GM18868 (cell line): Measurements from ENCODE around the gene CBX2.

Experiments used
- ATAC-seq: cut with Tn5 transposase; IDR thresholded peaks from one replicate; pipeline ENCODE4 v1.9.1; 2021; ENCODE audit warnings: mild to moderate bottlenecking, moderate library complexity; ENCODE audit not compliant: unreplicated experiment

CBX2 gene

DNA sequence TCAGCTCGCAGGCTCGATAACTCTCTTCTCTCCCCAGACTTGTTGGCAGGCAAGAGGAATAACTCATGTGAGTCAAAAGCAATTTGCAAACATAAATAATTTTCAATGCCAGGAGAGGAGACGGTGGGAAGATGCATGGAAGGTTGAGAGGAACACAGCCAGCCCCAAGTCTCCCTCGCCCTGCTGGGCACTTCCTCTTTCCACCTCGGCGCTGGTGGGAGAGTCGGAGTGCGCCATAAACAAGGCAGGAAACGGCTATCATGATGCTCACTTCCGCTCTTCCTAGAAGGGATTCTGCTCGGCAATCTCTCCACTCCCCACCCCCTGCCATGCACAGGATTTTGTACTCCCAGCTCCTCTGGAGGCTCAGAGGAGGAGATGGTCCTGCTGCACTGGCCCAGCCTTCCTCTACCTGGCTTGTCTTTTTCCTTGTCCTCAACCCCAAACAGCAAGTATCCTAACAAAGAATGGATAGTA is 48.3 kb downstream of the CBX2 start:
- ATAC-seq, result no peak

DNA sequence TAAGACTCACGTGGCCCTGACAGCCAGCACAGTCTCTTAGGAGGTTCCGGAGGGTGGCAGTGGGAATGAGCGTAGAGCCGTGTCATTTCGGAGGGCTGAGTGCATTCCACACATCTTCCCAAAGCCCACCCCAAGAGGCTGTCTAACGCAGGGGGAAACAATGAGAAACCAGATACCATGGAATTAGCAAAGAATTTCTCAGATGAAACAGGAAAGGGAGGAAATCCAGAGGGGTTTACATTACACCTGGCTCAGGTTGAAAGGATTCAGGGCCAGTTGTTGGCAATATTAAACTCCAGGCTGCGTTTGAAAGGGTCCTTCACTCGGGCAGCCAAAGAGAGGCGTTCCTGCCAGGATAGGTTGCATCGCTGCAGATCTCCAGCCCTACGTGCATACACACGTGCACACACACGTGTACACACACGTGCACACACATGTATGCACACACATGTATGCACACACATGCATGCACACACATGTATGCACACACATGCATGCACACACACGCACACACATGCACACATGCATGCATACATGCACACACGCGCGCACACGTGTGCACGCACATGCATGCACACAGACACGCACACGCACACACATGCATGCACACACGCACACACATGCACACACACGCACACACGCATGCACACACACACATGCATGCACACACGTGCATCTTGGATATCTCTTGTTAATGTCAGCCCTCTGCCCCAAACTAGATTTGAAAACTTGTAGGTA is 49.1 kb downstream of the CBX2 start:
- ATAC-seq, result no peak

DNA sequence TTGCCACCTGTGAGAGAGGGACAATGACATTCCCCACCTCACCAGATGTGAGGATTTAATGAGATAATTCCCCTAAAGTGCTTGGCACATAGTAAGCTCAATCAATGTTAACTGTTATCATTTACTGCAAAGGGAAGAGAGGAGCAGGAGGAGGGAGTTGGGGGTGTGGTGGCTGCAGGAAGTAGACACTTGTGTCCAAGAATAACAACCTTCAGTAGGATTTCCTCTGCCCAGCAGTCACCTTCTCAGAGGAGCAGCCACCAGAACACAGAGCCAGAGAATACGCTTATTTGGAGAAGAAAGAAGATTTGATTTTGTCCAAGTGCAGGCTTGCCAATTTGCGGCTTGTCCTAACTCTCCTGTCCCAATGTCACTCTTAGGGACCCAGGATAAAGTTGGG is 51.1 kb downstream of the CBX2 start:
- no peak for ATAC-seq

DNA sequence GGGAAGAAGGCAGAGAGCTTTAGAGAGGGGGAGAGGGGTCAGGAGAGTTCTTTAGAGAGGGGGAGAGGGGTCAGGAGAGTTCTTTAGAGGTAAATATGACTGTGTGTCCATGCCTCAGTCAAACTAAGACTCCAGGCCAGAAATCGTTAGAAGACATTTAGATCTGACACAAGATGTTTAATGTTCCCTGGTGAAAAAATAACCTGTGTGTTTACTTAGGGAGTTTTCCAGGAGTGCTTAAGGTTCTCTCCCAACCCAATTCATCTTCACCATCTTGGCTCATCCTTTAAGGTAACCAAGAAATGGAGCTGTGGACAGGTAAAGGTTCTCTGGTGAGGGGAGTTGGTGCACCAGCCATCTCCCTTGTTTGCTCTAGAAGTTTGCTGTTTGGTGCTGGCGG is 51.5 kb downstream of the CBX2 start:
- no peak for ATAC-seq

GRCh38 chr17:79830303-79830702 is 52.4 kb downstream of the CBX2 start:
- ATAC-seq, result no peak

- ATAC-seq, result no peak
Measured at GRCh38 chr17:79830763-79831264, 52.9 kb downstream of the CBX2 start.

DNA sequence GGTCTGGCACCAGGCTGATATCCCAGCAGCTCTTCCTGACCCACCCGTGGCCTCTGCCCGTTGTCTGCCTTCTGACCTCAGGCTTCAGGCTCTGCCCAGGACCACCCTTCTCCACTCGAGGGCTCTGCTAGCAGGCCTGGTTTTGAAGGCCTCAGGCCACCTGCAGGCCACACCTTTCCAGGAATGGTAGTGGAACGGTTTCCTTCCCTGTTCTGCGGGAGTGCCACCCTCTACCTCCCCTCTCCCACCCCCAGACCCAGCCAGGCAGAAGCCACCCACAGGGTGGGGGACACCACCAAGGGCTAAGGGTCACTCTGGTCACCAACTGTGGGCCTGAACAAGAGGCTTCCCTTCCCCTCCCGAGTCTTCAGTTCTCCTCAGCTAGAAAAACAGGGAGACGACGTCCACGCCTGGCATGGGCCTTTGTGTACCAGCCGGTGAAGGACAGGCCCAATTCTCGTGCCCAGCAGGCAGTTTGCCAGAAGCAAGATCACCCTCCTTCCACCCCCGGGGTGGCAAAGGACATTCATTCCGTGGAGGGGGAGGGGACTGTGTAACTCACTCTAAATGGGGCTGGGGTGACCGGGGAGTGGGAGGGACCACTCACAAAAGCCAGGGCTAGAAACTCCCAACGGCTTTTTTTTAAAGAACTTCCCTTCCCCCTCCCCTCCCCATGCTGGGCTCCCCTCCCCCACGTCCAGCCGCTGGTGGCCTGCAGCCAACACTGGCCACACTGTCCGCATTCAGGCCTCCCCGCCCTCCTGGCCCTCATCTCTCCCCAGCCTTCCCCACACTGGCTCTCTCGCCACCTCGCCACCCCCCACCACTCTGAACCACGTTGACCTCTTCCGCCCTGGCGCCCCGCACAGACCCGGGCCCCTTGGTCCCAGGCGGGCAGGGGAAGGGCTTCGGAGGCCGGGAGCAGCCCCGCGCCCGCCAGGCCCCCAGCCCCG is 53.6 kb downstream of the CBX2 start:
- ATAC-seq, result no peak

- no peak for ATAC-seq
Measured at GRCh38 chr17:79832218-79833109, 54.5 kb downstream of the CBX2 start.

DNA sequence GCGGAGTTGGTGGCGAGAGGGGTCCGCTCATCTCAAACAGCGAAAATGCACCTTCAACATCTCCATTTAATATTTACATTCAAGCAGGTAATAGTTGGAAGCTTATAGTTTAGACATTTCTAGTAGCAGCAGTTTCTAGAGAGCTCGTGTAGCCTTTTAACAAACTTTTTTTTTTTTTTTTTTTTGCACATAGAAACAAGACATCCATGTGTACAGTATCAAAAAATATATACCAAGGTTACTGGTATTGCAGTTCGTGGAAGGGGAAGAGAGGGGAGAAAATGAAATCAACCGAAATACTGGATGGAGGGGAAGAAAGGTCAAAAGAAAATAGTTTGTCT is 55.1 kb downstream of the CBX2 start:
- no peak for ATAC-seq

GRCh38 chr17:79833744-79834564 is 56.0 kb downstream of the CBX2 start:
- ATAC-seq, result no peak

GRCh38 chr17:79834565-79835469 is 56.9 kb downstream of the CBX2 start:
- ATAC-seq, result no peak

GRCh38 chr17:79835470-79835899 is 57.5 kb downstream of the CBX2 start:
- no peak for ATAC-seq

DNA sequence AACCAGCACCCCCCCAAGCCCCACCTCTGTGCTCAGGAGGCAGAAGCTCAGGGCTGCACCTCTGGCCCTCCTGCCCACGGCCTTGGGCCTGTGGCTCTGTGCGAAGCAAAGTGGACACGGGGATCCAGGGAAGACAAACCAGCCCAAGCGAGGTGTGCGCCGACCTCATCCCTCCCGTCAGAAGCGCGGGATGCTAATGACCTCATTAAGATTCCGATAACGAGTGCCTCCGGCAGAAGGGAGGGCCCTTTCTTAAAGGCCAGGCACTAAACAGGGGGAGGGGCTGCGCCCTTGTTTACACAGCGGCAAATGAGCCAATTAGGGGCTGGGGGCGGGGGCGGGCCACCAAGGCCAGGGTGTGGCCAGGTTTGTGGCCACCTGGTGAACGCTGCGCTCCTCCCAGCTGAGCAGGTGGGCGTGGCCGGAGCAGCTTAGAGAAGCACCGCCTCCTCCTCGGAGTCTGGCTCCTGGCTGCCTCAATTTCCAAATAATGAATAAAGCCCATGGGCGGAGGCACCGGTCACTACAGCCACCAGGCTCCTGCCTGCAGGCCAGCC is 58.1 kb downstream of the CBX2 start:
- ATAC-seq, result no peak

DNA sequence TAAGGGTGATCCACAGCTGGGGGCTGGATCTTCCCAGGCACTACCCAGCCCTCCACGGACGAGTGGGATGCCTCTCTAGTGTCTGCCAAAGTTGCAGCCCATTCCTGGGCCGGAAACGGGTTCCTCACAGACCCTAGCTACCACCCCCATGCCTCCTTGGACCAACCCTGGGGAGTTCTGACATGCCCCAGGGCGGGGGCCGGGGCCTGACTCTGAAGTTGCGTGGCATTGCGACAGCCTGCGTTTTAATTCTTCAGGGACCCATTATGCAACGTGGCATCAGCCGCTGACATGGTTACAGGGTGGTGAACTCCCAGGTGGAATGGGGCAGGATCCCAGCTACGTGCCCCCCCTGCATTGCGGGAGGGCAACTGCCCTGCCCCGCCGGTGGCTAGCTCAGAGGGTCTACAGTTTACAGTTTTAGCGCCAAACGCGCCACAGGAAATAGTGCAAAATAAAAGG is 58.6 kb downstream of the CBX2 start:
- no peak for ATAC-seq

DNA sequence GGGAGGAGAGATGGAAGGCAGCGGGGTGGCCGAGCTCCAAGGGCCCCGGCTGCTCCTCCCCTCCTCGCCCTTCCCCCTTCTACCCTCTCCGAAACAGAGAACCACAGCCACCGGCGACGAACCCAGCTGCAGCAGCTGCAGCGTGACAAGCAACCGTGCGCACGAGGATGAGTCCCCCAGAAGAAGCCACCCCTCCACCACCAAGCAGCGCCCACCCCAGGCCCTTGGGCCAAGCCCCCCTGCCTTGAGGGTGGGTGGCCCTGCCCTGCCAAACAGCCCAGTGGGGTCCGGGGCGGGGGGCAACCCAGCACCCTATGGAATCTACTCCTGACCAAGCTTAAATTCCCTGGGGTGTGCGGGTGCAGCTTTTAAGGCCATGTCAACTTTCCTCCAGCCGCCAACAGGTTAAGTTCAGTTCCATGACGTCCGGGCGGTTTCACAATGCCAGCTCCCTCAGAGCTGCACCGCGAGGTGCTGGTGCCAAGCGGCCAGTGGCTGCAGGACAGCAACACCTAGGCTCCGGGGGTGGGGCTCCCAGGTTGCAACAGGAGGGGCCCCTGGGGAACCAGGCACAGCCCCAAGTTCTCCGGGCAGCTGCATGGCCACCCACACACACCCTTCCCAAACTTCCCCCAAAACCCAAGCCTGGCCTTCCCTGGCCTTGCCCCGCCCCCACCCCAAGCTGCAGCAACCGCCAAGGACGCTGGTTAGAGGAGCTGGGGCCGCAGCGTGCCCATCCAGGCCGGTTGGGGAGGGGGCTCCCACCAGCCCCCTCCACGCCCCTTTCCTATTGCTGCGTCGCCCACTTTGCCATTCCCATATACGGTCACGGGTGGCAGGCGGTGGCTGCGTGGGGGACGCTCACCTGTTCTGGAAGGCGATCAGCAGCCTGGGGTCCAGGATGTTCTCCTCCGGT is 59.3 kb downstream of the CBX2 start:
- ATAC-seq, result no peak
